Measurements from ENCODE around the gene PRICKLE2. TPM values are rescaled to one million over a fixed set of nuclear protein-coding genes. Genes with fewer than 3 reads are reported as not detected.

The PRICKLE2 gene
- total and polyA plus RNA-seq, 10 of the 15 experiments (the other 5 are each of a cell fraction or from before 2014, with no cell fraction given): 0.11 to 2.6 (median 0.69) TPM

DNA sequence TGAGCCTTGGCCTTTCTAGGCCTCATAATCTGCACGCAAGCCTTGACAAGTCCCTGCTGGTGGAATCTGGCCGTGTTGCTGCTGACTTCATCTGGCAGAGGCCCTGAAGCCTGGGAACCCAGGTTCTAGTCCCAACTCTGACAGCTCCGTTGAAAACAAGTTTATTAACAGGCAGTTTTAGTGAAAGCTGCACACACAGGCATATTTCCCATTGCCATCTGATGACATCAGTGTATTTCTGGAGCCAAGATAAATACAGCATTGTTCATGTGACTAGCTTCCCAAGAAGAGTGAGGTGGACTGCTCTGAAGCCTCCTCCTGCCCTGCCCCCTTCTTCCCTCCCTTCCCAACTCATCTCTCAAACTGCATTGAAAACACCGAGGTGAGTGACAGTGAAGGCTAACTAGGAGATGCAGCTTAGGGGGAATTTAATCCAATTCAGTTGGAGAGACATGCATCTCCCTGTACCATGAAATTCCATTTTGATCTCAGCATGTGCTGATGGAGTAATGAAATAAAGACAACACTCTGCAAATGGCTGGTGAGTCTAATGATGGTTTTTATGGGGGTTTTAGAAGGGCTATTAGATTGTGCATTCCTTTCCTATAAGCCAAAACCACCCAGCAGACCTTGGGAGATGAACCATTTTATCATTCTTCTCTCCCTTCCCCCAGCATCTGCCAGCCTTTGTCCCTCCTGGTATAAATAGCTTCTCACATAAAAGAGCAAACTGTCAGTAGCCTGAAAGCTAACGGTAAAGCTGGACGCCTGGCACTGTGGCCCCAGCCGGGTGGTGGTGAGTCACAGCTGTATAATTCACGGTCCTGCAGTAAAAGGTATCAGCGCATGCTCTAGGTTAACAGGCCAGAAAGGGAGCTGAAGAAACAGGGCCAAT lies 38.0 kb downstream of the PRICKLE2 start (continued):
- no peak for TF ChIP-seq MEF2B (IDR thresholded peaks at IDR 0.05; ENCODE audit: partially characterized antibody, poor library complexity, severe bottlenecking)

GRCh38 chr3:64186667-64187064 lies 38.6 kb downstream of the PRICKLE2 start:
- no peak overlapping the region for H3K9ac ChIP-seq (ENCODE audit: control insufficient read depth, insufficient read depth, low read length)
- ChIA-PET POLR2A (no interaction called here), RAD21 (ENCODE audit: unreplicated experiment) (interaction anchor here (1.1 kb wide), 1 partner anchor 24 kb away, joined by 3 read pairs; no protein-coding TSS in a partner anchor), CTCF (interaction anchor here (2.4 kb wide), 1 partner anchor 298 kb away, joined by 6 read pairs; no protein-coding TSS in a partner anchor), SMC1A (ENCODE audit: uncharacterized antibody, unreplicated experiment) (interaction anchor here (1.3 to 1.8 kb wide), 4 partner anchors 8 to 153 kb away, joined by 4 to 11 read pairs (median 4); no protein-coding TSS in a partner anchor)
- H3K4me1 ChIP-seq (ENCODE audit: control insufficient read depth, insufficient read depth, low read length): no peaks in the 10 kb centered on the region
- no peaks in the 10 kb centered on the region for H3K9me3 ChIP-seq (replicated peaks; ENCODE audit: control insufficient read depth, insufficient read depth, low read length)
- H3K27me3 ChIP-seq (replicated peaks in 1 of 2; ENCODE audit: control insufficient read depth in 2 of 2, insufficient read depth in 2 of 2, low read length in 1 of 2): no peaks in the 10 kb centered on the region
- ATAC-seq (no peak), FAIRE-seq (no peak), DNase-seq (ENCODE audit: low read depth, low spot score) (no peak)
- H3K4me2 ChIP-seq (ENCODE audit: control insufficient read depth, insufficient read depth): no peak overlapping the region
- no peaks in the 10 kb centered on the region for H3K36me3 ChIP-seq (ENCODE audit: control insufficient read depth in 2 of 2, insufficient read depth in 2 of 2, low read length in 1 of 2)
- BruUV-seq (replicated peaks): no TSS peak
- H3K79me2 ChIP-seq (ENCODE audit: control insufficient read depth, insufficient read depth, low read length): no peaks in the 10 kb centered on the region
- no peaks in the 10 kb centered on the region for H4K20me1 ChIP-seq (ENCODE audit: control insufficient read depth, insufficient read depth)
- H3K27ac ChIP-seq (ENCODE audit: control insufficient read depth, insufficient read depth): no peak overlapping the region
- H3K4me3 ChIP-seq: no peak overlapping the region
- no peak for TF ChIP-seq ZSCAN29 (IDR thresholded peaks at IDR 0.05)
- peak in 1 of 2 experiments; percentile 31; a peak in 1 of 4 replicates for TF ChIP-seq ETV6 (conservative IDR thresholded peaks at IDR 0.05 in 1 of 2, IDR thresholded peaks at IDR 0.05 in 1 of 2; ENCODE audit: borderline replicate concordance in 1 of 2, low read depth in 1 of 2)
- in situ Hi-C loops (cut with MboI): no loop called here
- WGBS (ENCODE audit: insufficient coverage, insufficient replicate concordance, low lambda C conversion rate, missing lambda C conversion rate): 33% methylated on average over 2 of the region's 2 CpGs
- H2AFZ ChIP-seq (ENCODE audit: control insufficient read depth, low read depth, low read length): no peak overlapping the region
- intact Hi-C loops (cut with micrococcal nuclease; ENCODE audit: unreplicated experiment): no loop called here

Measured in GM12878 (cell line).